ENCODE measurements around the gene CAMKK2. TPM values are rescaled to one million over a fixed set of nuclear protein-coding genes. Genes with fewer than 3 reads are reported as not detected.
"Not testable (repeated sequence)": the region's sequence is repeated elsewhere in the genome, so short reads cannot be mapped to it uniquely, and the experiment has no call there.

The CAMKK2 gene
- total RNA-seq, 1 donor from 2014 or later, result 20.5 TPM

DNA sequence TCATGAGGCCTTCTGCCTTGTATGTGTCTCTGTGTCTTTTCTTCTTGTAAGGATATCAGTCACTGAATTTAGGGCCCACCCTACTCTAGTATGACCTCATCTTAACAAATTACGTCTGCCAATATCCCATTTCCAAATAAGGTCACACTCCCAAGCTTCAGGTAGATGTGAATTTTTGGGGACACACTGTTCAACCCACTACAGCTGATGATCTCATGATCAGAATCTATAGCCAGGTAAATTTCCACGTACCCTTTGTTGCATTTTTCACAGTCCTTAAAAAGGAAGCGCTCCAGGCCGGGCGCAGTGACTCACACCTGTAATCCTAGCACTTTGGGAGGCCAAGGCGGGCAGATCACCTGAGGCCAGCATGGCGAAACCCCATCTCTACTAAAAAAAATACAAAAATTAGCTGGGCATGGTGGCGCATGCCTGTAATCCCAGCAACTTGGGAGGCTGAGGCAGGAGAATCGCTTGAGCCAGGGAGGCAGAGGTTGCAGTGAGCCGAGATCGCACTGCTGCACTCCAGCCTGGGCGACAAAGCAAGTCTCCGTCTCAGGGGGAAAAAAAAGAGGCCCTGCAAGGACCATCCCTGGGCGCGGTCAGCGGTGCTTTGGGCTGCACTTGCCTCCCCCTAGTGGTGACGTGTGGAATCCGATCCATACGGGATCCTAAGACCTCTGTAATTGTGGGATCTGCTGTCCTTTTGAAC is 66.5 kb downstream of the CAMKK2 start:
- H3K27ac Mint-ChIP-seq, DNase-seq, H3K27me3 Mint-ChIP-seq, H3K4me3 Mint-ChIP-seq, H3K9me3 Mint-ChIP-seq, POLR2A ChIA-PET: not testable (repeated sequence)
- TF ChIP-seq, protein P1, sequence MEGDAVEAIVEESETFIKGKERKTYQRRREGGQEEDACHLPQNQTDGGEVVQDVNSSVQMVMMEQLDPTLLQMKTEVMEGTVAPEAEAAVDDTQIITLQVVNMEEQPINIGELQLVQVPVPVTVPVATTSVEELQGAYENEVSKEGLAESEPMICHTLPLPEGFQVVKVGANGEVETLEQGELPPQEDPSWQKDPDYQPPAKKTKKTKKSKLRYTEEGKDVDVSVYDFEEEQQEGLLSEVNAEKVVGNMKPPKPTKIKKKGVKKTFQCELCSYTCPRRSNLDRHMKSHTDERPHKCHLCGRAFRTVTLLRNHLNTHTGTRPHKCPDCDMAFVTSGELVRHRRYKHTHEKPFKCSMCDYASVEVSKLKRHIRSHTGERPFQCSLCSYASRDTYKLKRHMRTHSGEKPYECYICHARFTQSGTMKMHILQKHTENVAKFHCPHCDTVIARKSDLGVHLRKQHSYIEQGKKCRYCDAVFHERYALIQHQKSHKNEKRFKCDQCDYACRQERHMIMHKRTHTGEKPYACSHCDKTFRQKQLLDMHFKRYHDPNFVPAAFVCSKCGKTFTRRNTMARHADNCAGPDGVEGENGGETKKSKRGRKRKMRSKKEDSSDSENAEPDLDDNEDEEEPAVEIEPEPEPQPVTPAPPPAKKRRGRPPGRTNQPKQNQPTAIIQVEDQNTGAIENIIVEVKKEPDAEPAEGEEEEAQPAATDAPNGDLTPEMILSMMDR (IDR thresholded peaks at IDR 0.05), result peak; percentile 43
- CTCF ChIA-PET, result interaction anchor here (0.5 to 2.0 kb wide), 5 partner anchors 9 to 170 kb away, joined by 3 to 6 read pairs (median 4); no protein-coding TSS in a partner anchor
- peaks cover 16% of the 10 kb centered on the region for H3K4me1 Mint-ChIP-seq
- H3K36me3 Mint-ChIP-seq (ENCODE audit: low read depth), result peaks cover 42% of the 10 kb centered on the region
- peak; percentile 57 for ATAC-seq (ENCODE audit: low read depth)
- intact Hi-C loops (cut with micrococcal nuclease), result loop anchor here (1.0 to 5.0 kb wide), 3 partner anchors 67 to 170 kb away; partner anchors contain the start of gene CAMKK2

DNA sequence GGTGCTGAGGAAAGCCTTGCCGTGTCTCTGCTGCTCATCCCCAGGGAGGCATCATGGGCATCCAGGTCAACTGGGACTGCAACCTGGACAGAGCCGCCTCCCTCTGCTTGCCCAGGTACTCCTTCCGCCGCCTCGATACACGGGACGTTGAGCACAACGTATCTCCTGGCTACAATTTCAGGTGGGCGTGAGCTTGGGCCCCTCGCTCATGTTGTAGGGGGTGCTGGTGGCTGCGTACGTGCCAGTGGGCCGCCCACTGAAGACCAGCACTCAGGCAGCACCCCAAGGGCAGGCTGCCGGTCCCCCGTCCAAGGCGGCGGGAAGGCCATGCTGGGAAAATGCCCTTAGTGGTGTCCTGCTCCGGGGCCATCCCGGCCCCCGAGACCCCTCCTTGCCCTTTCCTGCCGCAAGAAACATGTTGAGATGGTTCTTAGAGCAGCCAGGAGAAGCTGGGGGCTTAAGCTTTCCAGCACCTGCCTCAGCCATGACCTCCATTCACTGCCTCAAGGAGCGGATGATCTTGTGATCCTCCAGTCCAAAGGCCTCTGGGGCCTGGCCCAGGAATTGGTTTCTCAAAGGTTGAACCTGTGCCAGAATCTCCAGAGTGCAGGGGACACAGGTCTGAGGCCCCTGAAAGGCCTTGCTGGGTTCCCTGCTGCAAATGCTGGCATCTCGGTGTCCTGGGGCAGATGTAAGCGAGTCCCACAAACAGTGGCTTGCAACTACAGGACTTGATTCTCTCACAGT is 67.4 kb downstream of the CAMKK2 start:
- POLR2A ChIA-PET, result no interaction called here
- Mint-ChIP-seq H3K27ac (no peak overlapping the region), H3K27me3 (no peaks in the 10 kb centered on the region), H3K9me3 (no peaks in the 10 kb centered on the region), H3K36me3 (ENCODE audit: low read depth) (peaks cover 37% of the 10 kb centered on the region), H3K4me3 (no peak overlapping the region), H3K4me1 (peaks cover 19% of the 10 kb centered on the region)
- CTCF ChIA-PET, result interaction anchor here (0.5 to 2.0 kb wide), 3 partner anchors 54 to 169 kb away, joined by 3 to 6 read pairs (median 4); no protein-coding TSS in a partner anchor
- no peak for ATAC-seq (ENCODE audit: low read depth)
- TF ChIP-seq, protein P1 (IDR thresholded peaks at IDR 0.05), result no peak
- intact Hi-C loops (cut with micrococcal nuclease), result no loop called here
- DNase-seq, result no peak

DNA sequence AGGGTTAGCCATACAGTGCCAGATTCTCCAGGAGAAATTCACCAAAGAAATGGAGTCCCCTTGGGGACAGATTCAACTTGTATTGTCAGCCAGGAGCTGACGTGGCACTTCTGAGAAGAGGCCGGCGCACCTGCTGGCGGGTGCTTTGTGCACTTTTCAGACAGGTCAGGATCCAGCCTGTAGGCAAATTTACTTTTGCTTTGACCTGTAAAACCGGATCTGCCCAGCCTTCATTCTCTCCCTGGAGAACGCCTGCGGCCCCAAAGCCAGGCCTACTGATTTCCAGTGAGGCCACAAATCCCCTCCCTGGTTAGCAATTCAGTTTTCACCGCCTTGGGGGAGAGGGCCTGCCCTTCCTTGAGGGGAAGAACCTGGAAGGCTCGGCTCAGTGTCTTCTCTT is 69.2 kb downstream of the CAMKK2 start:
- Mint-ChIP-seq H3K4me1 (peaks cover 37% of the 10 kb centered on the region), H3K27ac (peak overlapping the region; percentile 68), H3K9me3 (no peaks in the 10 kb centered on the region), H3K27me3 (no peaks in the 10 kb centered on the region), H3K4me3 (peak overlapping the region; percentile 9), H3K36me3 (ENCODE audit: low read depth) (peaks cover 24% of the 10 kb centered on the region)
- TF ChIP-seq, protein P1 (IDR thresholded peaks at IDR 0.05), result no peak
- ChIA-PET POLR2A (interaction anchor here (0.6 to 0.8 kb wide), 3 partner anchors 13 to 758 kb away, joined by 3 to 6 read pairs (median 4); no protein-coding TSS in a partner anchor), CTCF (no interaction called here)
- DNase-seq, result no peak
- intact Hi-C loops (cut with micrococcal nuclease), result loop anchor here (2.0 kb wide), 1 partner anchor 16 kb away; the partner anchor contains the start of gene P2RX4
- ATAC-seq (ENCODE audit: low read depth), result peak; percentile 70

DNA sequence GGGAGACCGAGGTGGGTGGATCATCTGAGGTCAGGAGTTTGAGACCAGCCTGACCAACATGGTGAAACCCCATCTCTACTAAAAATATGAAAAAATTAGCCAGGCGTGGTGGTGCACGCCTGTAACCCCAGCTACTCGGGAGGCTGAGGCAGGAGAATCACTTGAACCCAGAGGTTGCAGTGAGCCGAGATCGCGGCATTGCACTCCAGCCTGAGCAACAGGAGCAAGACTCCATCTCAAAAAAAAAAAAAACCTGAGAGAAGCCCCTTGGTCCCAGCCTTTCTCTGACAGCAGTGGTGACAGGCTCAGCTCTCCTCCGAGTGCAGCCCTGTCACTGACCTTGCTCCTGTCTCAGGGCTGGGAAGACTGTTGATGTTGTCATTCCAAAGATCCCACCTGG is 69.6 kb downstream of the CAMKK2 start:
- H3K27me3 Mint-ChIP-seq, H3K9me3 Mint-ChIP-seq, CTCF ChIA-PET, H3K27ac Mint-ChIP-seq, DNase-seq: not testable (repeated sequence)
- Mint-ChIP-seq H3K4me1 (peaks cover 38% of the 10 kb centered on the region), H3K4me3 (peak overlapping the region; percentile 9), H3K36me3 (ENCODE audit: low read depth) (peaks cover 23% of the 10 kb centered on the region)
- intact Hi-C loops (cut with micrococcal nuclease), result loop anchor here (2.0 kb wide), 1 partner anchor 16 kb away; the partner anchor contains the start of gene P2RX4
- peak; percentile 4 for ATAC-seq (ENCODE audit: low read depth)
- POLR2A ChIA-PET, result interaction anchor here (0.7 to 0.8 kb wide), 2 partner anchors 13 to 691 kb away, joined by 3 to 4 read pairs; no protein-coding TSS in a partner anchor

DNA sequence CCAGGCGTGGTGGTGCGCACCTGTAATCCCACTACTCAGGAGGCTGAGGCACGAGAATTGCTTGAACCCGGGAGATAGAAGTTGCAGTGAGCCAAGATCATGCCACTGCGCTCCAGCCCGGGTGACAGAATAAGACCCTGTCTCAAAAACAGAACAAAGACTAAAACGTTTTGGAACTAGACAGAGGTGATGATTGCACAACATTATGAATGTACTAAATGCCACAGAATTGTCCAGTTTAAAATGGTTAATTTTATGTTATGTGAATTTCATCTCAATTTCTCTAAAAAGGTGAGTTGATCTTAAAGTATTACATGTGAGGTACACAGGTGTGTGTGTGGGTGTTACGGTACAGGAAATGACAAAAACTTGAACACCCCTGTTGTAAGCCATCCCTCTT is 70.1 kb downstream of the CAMKK2 start:
- peaks cover 26% of the 10 kb centered on the region for H3K36me3 Mint-ChIP-seq (ENCODE audit: low read depth)
- no peak overlapping the region for H3K4me3 Mint-ChIP-seq
- TF ChIP-seq, protein P1 (IDR thresholded peaks at IDR 0.05), result no peak
- ChIA-PET CTCF (no interaction called here), POLR2A (no interaction called here)
- H3K27me3 Mint-ChIP-seq, result no peaks in the 10 kb centered on the region
- peaks cover 38% of the 10 kb centered on the region for H3K4me1 Mint-ChIP-seq
- no peak overlapping the region for H3K27ac Mint-ChIP-seq
- H3K9me3 Mint-ChIP-seq, result no peaks in the 10 kb centered on the region
- intact Hi-C loops (cut with micrococcal nuclease), result loop anchor here (2.0 kb wide), 1 partner anchor 16 kb away; the partner anchor contains the start of gene P2RX4
- DNase-seq (no peak), ATAC-seq (ENCODE audit: low read depth) (no peak)
